Stimulated activated CD4-positive, alpha-beta T cell treated with anti-CD3 and anti-CD28 coated beads, Interleukin-12 subunit alpha, Interleukin-12 subunit beta, amount 100 ng/mL, for 48 hours (primary cell): ENCODE measurements around the gene COL23A1.

Source experiments
- DNase-seq, 3 donors: peaks; one replicate each; pipeline ENCODE4 v3.0.0-alpha.2; 2020; ENCODE audit warnings: low read depth in 2 of 3, low spot score in 1 of 3

The COL23A1 gene

GRCh38 chr5:178439493-178440180 is 150.6 kb downstream of the COL23A1 start:
- DNase-seq = no peak

- no peak for DNase-seq
Observed at GRCh38 chr5:178438796-178439195, 151.4 kb downstream of the COL23A1 start.

GRCh38 chr5:178437386-178438075 is 152.7 kb downstream of the COL23A1 start:
- no peak for DNase-seq

- DNase-seq = no peak
Observed at GRCh38 chr5:178436326-178436940, 153.8 kb downstream of the COL23A1 start.

- no peak for DNase-seq
Observed at GRCh38 chr5:178435321-178436238, 154.6 kb downstream of the COL23A1 start.

GRCh38 chr5:178434851-178435250 is 155.3 kb downstream of the COL23A1 start:
- DNase-seq = no peak

- no peak for DNase-seq
Observed at GRCh38 chr5:178434016-178434761, 156.0 kb downstream of the COL23A1 start.

- DNase-seq = no peak
Observed at GRCh38 chr5:178433273-178433775, 156.9 kb downstream of the COL23A1 start.

GRCh38 chr5:178432421-178433272 is 157.5 kb downstream of the COL23A1 start:
- DNase-seq = no peak

- DNase-seq = no peak
Observed at GRCh38 chr5:178431782-178432165, 158.4 kb downstream of the COL23A1 start.

GRCh38 chr5:178431063-178431781 is 159.0 kb downstream of the COL23A1 start:
- DNase-seq = no peak

- no peak for DNase-seq
Observed at GRCh38 chr5:178430186-178431062, 159.8 kb downstream of the COL23A1 start.

- no peak for DNase-seq
Observed at GRCh38 chr5:178429491-178430185, 160.6 kb downstream of the COL23A1 start.

GRCh38 chr5:178429156-178429468 is 161.1 kb downstream of the COL23A1 start:
- DNase-seq = no peak

GRCh38 chr5:178428341-178429155 is 161.6 kb downstream of the COL23A1 start:
- no peak for DNase-seq

GRCh38 chr5:178427576-178428197 is 162.5 kb downstream of the COL23A1 start:
- DNase-seq = no peak
